GM18858 (cell line): Measurements from ENCODE around the gene XRN1.

Source experiments
- ATAC-seq: cut with Tn5 transposase; IDR thresholded peaks from one replicate; pipeline ENCODE4 v1.9.1; 2021; ENCODE audit not compliant: unreplicated experiment

The XRN1 gene

GRCh38 chr3:142274908-142275307 lies 172.9 kb downstream of the XRN1 start:
- ATAC-seq = no peak

- ATAC-seq = no peak
These were observed 174.3 kb downstream of the XRN1 start for GRCh38 chr3:142273501-142273900.

GRCh38 chr3:142272200-142272891 lies 175.5 kb downstream of the XRN1 start:
- no peak for ATAC-seq

GRCh38 chr3:142270407-142270806 lies 177.4 kb downstream of the XRN1 start:
- no peak for ATAC-seq

- ATAC-seq = no peak
These were observed 178.1 kb downstream of the XRN1 start for GRCh38 chr3:142269767-142270166.

GRCh38 chr3:142268426-142268825 lies 179.4 kb downstream of the XRN1 start:
- ATAC-seq = no peak

GRCh38 chr3:142267269-142267668 lies 180.6 kb downstream of the XRN1 start:
- ATAC-seq = no peak

GRCh38 chr3:142263112-142263511 lies 184.7 kb downstream of the XRN1 start:
- no peak for ATAC-seq

- ATAC-seq = no peak
These were observed 188.5 kb downstream of the XRN1 start for GRCh38 chr3:142259359-142259758.

GRCh38 chr3:142256712-142257333 lies 191.0 kb downstream of the XRN1 start:
- no peak for ATAC-seq
